ENCODE measurements around the gene WSB2.
"Not testable (repeated sequence)": the region's sequence is repeated elsewhere in the genome, so short reads cannot be mapped to it uniquely, and the experiment has no call there.

WSB2 gene

GRCh38 chr12:118015944-118016343, 45.0 kb downstream of the WSB2 start:
- CTCF ChIA-PET, result interaction anchor here (1.2 to 1.4 kb wide), 2 partner anchors 19 to 141 kb away, joined by 3 to 8 read pairs; no protein-coding TSS in a partner anchor
- POLR2A ChIA-PET, result interaction anchor here (0.7 to 1.0 kb wide), 2 partner anchors 10 to 29 kb away, joined by 3 read pairs; no protein-coding TSS in a partner anchor

GRCh38 chr12:118015306-118015705, 45.7 kb downstream of the WSB2 start:
- CTCF ChIA-PET, result no interaction called here
- no peak overlapping the region for H3K4me3 ChIP-seq (ENCODE audit: low read depth, low read length)
- POLR2A ChIA-PET, result no interaction called here
- no peak for TF ChIP-seq CTCF (IDR thresholded peaks at IDR 0.05; ENCODE audit: insufficient read depth, low read length, missing control alignments)
- DNase-seq (ENCODE audit: low read depth, low spot score), result no peak

More at GRCh38 chr12:118015944-118016343, 45.0 kb downstream of the WSB2 start:
- TF ChIP-seq CTCF (IDR thresholded peaks at IDR 0.05; ENCODE audit: insufficient read depth, low read length, missing control alignments), result no peak
- DNase-seq (ENCODE audit: low read depth, low spot score), result no peak
- H3K4me3 ChIP-seq (ENCODE audit: low read depth, low read length), result peak overlapping the region; percentile 44

GRCh38 chr12:118013283-118013682, 47.7 kb downstream of the WSB2 start:
- ChIA-PET CTCF (interaction anchor here (0.8 to 1.5 kb wide), 2 partner anchors 138 to 140 kb away, joined by 3 to 4 read pairs; no protein-coding TSS in a partner anchor), POLR2A (no interaction called here)
- no peak for TF ChIP-seq CTCF (IDR thresholded peaks at IDR 0.05; ENCODE audit: insufficient read depth, low read length, missing control alignments)
- H3K4me3 ChIP-seq (ENCODE audit: low read depth, low read length), result no peak overlapping the region
- DNase-seq (ENCODE audit: low read depth, low spot score), result no peak

GRCh38 chr12:118011961-118012360, 49.0 kb downstream of the WSB2 start:
- DNase-seq (ENCODE audit: low read depth, low spot score), result no peak
- POLR2A ChIA-PET, result no interaction called here
- H3K4me3 ChIP-seq (ENCODE audit: low read depth, low read length), result no peak overlapping the region
- no peak for TF ChIP-seq CTCF (IDR thresholded peaks at IDR 0.05; ENCODE audit: insufficient read depth, low read length, missing control alignments)
- CTCF ChIA-PET, result no interaction called here

- ChIA-PET CTCF (no interaction called here), POLR2A (no interaction called here)
- no peak overlapping the region for H3K4me3 ChIP-seq (ENCODE audit: low read depth, low read length)
- no peak for DNase-seq (ENCODE audit: low read depth, low spot score)
- no peak for TF ChIP-seq CTCF (IDR thresholded peaks at IDR 0.05; ENCODE audit: insufficient read depth, low read length, missing control alignments)
Observed at GRCh38 chr12:118011377-118011776, 49.6 kb downstream of the WSB2 start.

- no peak overlapping the region for H3K4me3 ChIP-seq (ENCODE audit: low read depth, low read length)
- ChIA-PET CTCF (no interaction called here), POLR2A (no interaction called here)
- DNase-seq (ENCODE audit: low read depth, low spot score), result no peak
- no peak for TF ChIP-seq CTCF (IDR thresholded peaks at IDR 0.05; ENCODE audit: insufficient read depth, low read length, missing control alignments)
Observed at GRCh38 chr12:118010903-118011302, 50.1 kb downstream of the WSB2 start.

GRCh38 chr12:117999806-118000205, 61.2 kb downstream of the WSB2 start:
- H3K4me3 ChIP-seq (ENCODE audit: low read depth, low read length); DNase-seq (ENCODE audit: low read depth, low spot score); POLR2A ChIA-PET; CTCF ChIA-PET: not testable (repeated sequence)
